Stimulated activated naive CD4-positive, alpha-beta T cell treated with Interleukin-2 at 50 U/mL for 16 hours (primary cell): Measurements from ENCODE around the gene ARL15.
"Not testable (repeated sequence)": the region's sequence is repeated elsewhere in the genome, so short reads cannot be mapped to it uniquely, and the experiment has no call there.

Experiments used
- DNase-seq: peaks from one replicate; lab custom pipeline; 2025; lab: John Stamatoyannopoulos, UW

Gene ARL15

DNA sequence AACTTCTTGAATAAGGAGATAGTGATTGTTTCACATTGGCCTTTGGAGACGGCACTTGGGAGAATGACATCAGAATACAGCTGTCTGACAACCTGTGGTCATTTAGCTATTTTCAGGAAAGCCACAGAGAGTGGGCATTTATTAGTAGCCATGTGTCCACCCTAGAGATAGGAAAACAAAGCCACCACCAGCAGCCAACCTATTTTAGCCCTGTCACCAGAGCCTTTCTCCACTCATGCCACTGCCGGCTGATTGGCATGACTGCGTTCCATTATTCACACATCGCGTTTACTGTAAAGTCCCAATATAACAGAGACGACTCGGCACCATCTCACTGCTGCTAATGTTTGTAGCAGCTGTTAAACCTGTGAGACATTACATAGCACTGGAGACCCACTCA, 419.9 kb downstream of the ARL15 start:
- DNase-seq = no peak

DNA sequence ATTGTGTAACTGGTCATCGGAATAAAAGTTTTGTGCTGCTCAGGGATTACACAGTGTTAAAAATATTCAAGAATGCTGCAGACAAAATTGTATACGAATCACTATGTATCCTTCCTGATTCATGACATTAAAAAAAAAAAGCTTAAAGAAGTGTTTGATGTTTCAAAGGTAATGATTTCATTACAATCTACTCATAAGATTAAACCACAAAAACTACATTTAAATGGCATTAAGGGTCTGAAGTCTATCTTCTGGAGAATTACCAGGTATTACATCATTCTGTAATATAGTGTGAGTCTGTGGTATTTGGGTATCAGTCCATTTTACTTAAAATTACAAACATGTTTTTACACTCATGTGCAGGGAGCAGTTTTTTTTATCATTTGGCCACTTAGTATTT, 425.5 kb downstream of the ARL15 start:
- DNase-seq = no peak

DNA sequence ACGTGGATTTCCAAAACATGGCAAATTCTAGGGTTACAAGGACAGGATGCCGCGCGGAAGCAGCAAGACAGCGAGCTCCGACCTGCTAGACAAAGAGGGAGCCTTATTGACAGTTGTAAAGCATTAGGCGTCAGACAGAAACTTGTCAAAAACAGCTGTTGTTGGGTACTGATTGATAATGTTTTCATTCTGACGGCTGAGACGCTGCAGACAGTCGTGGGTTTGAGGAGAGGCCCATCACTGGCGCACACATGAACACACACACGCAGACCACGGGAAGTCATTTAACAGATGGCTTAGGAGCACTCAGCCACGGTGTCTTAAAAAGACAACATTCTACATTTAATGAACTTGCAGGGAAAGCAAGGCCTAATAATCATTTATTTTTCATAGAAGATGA, 426.0 kb downstream of the ARL15 start:
- no peak for DNase-seq

DNA sequence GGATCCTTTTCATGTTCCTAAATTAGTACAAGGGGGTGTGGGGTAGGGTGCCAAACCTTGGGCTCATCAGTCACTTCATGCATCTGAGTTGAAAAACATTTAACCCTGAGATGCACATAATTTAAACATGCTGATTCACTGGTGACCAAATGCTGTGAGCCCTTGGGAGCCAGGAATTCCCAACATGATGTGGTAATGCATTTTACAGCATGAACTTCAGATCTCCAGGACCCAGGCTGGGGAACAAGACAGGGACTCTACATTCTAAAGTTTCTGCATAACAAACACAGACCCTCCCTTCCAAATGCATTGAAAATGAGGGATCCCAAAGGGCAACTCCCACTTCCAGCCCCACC, 427.7 kb downstream of the ARL15 start:
- DNase-seq = no peak

DNA sequence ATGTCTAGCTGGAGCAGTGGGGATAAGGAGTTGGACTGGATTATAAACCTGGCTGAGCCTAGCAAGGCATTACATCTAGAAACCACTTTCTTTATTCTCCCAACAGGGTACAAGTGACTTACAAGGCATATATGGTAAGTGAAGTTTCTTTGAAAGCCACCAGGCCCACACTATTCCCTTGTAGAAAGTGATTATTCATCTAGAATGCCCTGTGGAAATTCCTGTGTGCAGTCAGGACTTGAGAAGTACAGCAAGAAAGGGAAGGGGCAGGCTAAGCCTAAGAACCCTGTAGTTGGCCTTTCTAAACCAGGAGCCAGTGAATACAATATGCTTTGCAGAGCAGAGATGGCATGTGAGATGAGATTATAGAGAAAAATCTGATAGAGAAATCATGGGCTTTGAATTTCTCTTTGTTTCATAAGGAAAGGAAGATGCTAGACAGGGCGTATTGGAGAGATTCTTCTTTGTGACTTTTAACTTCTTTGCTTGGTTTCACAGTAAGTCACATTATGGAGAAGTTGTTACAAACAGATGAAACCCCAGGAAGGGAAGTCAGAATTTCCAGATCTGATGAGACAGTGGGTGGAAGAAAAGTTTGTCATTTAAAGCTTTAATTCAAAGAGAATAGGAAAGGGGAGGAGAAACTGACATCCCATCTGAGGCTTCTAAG, 428.2 kb downstream of the ARL15 start:
- DNase-seq = no peak

GRCh38 chr5:53879708-53880323, 430.6 kb downstream of the ARL15 start:
- DNase-seq = no peak

- no peak for DNase-seq
These were observed 432.4 kb downstream of the ARL15 start for GRCh38 chr5:53878015-53878414.

- no peak for DNase-seq
These were observed 433.1 kb downstream of the ARL15 start for GRCh38 chr5:53877243-53877642.

- DNase-seq = no peak
These were observed 436.0 kb downstream of the ARL15 start for GRCh38 chr5:53874409-53874808.

DNA sequence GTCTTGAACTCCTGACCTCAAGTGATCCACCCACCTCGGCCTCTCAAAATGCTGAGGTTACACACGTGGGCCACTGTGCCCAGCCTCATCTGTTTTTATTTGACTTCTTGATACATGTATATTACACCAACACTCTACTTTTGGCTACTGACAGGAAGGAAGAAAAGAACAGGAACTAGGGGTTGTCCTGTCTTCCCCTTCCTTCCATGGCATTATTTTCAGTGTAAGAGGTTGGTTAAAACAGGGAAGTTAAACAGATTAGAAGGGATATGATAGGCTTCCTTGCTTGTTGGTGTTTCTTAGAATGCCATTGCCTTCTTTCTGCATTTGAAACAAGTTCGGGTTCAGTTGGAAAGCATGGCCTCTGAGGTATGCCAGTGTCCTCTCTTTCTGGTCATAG, 437.1 kb downstream of the ARL15 start:
- no peak for DNase-seq

- DNase-seq = no peak
These were observed 438.6 kb downstream of the ARL15 start for GRCh38 chr5:53871775-53872174.

DNA sequence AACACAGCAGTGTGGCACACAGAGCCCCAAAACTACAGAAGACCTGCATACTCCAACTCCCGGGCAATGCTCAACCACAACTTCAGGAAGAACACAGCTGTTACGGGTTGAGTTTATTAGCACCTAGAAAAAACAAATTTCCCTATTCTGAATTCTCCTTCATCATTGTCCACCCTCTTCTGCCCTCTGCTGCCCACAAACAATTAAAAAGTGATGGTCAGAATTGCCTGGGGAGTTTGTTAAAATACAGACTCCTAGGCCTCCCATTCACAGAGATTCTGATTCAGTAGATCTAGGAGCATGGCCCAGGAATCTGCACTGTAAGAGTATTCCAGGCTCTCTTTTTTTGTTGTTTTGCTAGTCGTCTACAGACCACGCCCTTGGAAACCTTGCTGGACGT, 439.3 kb downstream of the ARL15 start:
- no peak for DNase-seq

DNA sequence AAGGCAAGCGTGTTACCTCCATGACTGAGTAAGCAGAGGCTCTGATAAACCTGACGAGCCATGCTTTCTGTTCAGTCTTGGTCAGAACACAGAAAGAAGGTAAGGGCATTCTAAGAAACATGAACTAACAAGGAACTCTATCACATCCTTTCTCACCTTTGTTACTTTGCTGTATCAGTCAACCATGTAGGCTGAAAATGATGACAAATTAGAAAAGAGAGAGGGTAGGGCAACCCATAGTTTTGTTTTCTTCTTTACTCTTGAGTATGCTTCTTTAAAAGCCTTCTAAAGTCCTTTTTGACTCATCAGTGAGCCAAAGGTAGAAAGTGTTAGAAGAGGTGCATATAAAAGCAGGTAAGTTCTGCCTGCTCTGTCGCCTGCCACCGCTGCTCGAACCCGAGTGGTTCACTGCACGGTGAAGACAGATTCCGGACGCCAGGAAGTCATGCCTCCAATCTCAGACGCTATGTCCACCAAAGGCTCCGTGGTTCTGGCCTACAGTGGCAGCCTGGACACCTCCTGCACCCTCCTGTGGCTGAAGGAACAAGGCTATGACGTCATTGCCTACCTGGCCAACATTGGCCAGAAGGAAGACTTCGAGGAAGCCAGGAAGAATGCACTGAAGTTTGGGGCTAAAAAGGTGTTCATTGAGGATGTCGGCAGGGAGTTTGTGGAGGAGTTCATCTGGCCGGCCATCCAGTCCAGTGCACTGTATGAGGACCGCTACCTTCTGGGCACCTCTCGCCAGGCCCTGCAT, 451.5 kb downstream of the ARL15 start:
- DNase-seq = no peak

- no peak for DNase-seq
These were observed 453.9 kb downstream of the ARL15 start for GRCh38 chr5:53856506-53856905.

DNA sequence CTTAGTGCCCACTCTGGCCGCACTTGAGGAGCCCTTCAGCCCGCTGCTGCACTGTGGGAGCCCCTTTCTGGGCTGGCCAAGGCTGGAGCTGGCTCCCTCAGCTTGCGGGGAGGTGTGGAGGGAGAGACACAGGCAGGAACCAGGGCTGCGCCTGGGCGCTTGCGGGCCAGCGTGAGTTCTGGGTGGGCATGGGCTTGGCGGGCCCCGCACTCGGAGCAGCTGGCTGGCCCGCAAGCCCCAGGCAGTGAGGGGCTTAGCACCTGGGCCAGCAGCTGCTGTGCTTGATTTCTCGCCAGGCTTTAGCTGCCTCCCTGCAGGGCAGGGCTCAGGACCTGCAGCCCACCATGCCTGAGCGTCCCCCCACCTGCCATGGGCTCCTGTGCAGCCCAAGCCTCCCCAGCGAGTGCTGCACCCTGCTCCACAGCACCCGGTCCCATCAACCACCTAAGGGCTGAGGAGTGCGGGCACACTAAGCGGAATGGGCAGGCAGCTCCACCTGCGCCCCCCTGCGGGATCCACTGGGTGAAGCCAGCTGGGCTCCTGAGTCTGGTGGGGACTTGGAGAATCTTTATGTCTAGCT, 473.4 kb downstream of the ARL15 start:
- DNase-seq = not testable (repeated sequence)

- DNase-seq = no peak
These were observed 475.9 kb downstream of the ARL15 start for GRCh38 chr5:53834500-53834899.
